Measurements from ENCODE around the gene MSI1.

The MSI1 gene

GRCh38 chr12:120367924-120368788 lies 808 bp downstream of the MSI1 start:
- peaks cover 18% of the 10 kb centered on the region for H3K4me1 Mint-ChIP-seq (ENCODE audit: low read depth)
- H3K27ac Mint-ChIP-seq, result no peak overlapping the region
- no peaks in the 10 kb centered on the region for H3K9me3 Mint-ChIP-seq (ENCODE audit: low read depth)
- peak overlapping the region; percentile 66 for H3K4me3 Mint-ChIP-seq
- no peaks in the 10 kb centered on the region for H3K36me3 Mint-ChIP-seq
- peaks cover 56% of the 10 kb centered on the region for H3K27me3 Mint-ChIP-seq

GRCh38 chr12:120367233-120367923 lies 1.6 kb downstream of the MSI1 start:
- peaks cover 18% of the 10 kb centered on the region for H3K4me1 Mint-ChIP-seq (ENCODE audit: low read depth)
- no peaks in the 10 kb centered on the region for H3K9me3 Mint-ChIP-seq (ENCODE audit: low read depth)
- peak overlapping the region; percentile 66 for H3K4me3 Mint-ChIP-seq
- peaks cover 55% of the 10 kb centered on the region for H3K27me3 Mint-ChIP-seq
- H3K36me3 Mint-ChIP-seq, result no peaks in the 10 kb centered on the region
- no peak overlapping the region for H3K27ac Mint-ChIP-seq

GRCh38 chr12:120366845-120367232 lies 2.1 kb downstream of the MSI1 start:
- H3K4me3 Mint-ChIP-seq, result peak overlapping the region; percentile 42

DNA sequence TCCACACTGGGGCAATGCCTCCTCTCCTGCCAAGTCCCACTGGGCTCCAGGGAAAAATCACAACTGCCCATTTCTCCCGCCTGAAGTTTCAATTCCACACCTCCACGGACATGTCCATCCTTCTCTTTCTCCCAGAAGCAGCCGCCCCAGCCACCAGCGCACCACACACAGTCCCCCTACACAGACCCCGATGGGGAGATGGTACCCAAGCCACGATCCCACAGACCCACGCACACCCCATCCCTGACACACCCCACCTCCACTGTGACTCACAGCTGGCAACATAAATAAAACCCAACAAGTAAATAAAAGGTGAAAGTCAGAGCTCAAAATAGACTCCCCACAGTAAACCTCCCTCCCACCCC lies 2.6 kb downstream of the MSI1 start:
- peaks cover 22% of the 10 kb centered on the region for H3K4me1 Mint-ChIP-seq (ENCODE audit: low read depth)
- H3K27ac Mint-ChIP-seq, result no peak overlapping the region
- no peak overlapping the region for H3K4me3 Mint-ChIP-seq
- H3K27me3 Mint-ChIP-seq, result peaks cover 51% of the 10 kb centered on the region
- H3K36me3 Mint-ChIP-seq, result no peaks in the 10 kb centered on the region
- no peaks in the 10 kb centered on the region for H3K9me3 Mint-ChIP-seq (ENCODE audit: low read depth)

More at GRCh38 chr12:120366845-120367232, 2.1 kb downstream of the MSI1 start:
- no peak overlapping the region for H3K27ac Mint-ChIP-seq
- no peaks in the 10 kb centered on the region for H3K36me3 Mint-ChIP-seq
- peaks cover 22% of the 10 kb centered on the region for H3K4me1 Mint-ChIP-seq (ENCODE audit: low read depth)
- H3K27me3 Mint-ChIP-seq, result peaks cover 55% of the 10 kb centered on the region
- H3K9me3 Mint-ChIP-seq (ENCODE audit: low read depth), result no peaks in the 10 kb centered on the region

- Mint-ChIP-seq H3K36me3 (no peaks in the 10 kb centered on the region), H3K4me1 (ENCODE audit: low read depth) (peaks cover 21% of the 10 kb centered on the region), H3K27ac (no peak overlapping the region), H3K9me3 (ENCODE audit: low read depth) (no peaks in the 10 kb centered on the region), H3K27me3 (peaks cover 51% of the 10 kb centered on the region), H3K4me3 (no peak overlapping the region)
These were observed 3.2 kb downstream of the MSI1 start for GRCh38 chr12:120365675-120366340.

DNA sequence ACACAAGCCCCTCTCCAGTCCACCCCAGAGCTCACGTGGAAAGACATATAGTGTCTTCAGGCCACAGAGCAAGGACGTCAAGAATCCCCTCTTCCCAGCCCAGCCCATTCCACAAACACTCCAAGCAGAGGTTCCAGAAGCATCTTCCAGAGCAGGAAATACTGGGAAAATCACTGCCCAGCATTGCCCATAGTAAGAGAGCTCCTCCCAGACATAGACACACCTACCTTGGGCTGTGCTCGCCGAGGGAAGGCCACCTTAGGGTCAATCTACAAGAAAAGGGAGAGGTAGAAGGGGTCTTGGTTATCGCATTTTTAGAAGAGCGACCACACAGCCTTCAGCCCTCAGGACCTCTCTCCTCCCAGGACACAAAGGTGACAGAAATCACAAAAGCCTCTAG lies 4.5 kb downstream of the MSI1 start:
- H3K9me3 Mint-ChIP-seq (ENCODE audit: low read depth), result no peaks in the 10 kb centered on the region
- H3K27me3 Mint-ChIP-seq, result peaks cover 40% of the 10 kb centered on the region
- no peak overlapping the region for H3K27ac Mint-ChIP-seq
- H3K4me1 Mint-ChIP-seq (ENCODE audit: low read depth), result peaks cover 10% of the 10 kb centered on the region
- no peak overlapping the region for H3K4me3 Mint-ChIP-seq
- H3K36me3 Mint-ChIP-seq, result no peaks in the 10 kb centered on the region

DNA sequence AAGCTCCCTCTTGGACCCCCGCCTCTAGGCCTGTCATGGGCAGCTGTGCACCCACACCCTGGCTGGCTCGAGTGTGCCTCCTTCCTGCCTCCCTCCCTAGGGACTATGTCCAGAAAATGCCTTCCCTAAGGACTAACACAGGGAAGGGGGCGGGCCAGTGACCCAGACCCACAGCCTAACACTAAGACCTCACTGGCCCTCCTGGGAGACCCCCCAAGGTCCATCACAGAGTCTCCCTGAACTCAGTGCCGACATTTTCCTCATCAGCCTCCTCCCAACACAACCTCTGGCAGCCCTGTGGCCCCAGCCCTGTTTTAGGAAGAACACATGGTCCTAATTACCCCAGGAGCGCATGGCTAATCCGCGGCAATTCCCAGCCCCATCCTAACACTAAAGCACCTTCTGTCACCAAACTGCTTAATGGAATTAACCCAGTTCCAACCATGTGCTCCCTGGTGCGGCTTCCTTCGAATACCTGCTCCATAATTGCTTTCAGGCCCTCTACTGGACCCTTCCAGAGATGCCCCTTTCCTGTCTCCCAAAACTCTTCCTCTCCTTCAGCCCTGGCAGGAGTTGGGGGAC lies 5.6 kb downstream of the MSI1 start:
- H3K9me3 Mint-ChIP-seq (ENCODE audit: low read depth), result no peaks in the 10 kb centered on the region

DNA sequence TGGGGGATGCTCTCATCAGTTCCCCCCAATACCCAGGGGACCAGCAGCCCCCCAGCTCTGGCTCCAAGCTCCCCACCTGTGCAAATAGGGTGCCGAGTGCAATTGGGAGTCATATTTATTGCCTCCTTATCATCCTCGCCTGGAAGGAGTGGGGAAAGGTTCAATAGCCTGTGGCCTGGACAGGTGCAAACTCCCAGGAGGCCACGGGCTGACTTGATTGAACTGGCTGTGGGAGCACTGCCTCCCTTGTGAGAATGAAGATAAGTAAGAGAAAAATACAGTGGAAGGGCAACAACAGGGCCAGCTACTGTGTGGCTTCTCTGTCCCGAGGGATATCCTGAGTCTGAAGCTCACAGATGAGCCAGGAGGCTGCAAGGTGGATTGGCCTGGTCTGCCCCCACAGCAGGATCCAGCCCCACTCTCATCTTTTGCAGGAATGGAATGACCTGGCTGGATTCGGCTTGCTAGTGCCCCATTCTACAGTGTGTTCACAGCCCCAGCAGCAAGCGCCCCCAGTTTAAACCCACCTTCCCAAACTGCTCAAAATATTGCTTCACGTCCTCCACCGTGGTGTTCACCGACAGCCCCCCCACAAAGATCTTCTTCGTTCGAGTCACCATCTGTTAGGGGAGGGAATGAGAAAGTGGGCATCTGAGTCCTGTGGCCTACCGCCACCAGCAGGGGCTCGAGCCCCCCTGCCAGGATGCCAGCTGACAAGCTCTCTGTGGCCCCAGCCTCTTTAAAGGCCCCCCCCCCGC lies 6.3 kb downstream of the MSI1 start:
- Mint-ChIP-seq H3K27me3 (peaks cover 45% of the 10 kb centered on the region), H3K4me3 (no peak overlapping the region), H3K27ac (no peak overlapping the region), H3K9me3 (ENCODE audit: low read depth) (no peaks in the 10 kb centered on the region), H3K4me1 (ENCODE audit: low read depth) (peaks cover 8% of the 10 kb centered on the region), H3K36me3 (no peaks in the 10 kb centered on the region)

More for the DNA sequence above, 5.6 kb downstream of the MSI1 start:
- H3K4me1 Mint-ChIP-seq (ENCODE audit: low read depth), result peaks cover 9% of the 10 kb centered on the region
- peaks cover 42% of the 10 kb centered on the region for H3K27me3 Mint-ChIP-seq
- H3K4me3 Mint-ChIP-seq, result no peak overlapping the region
- no peak overlapping the region for H3K27ac Mint-ChIP-seq
- H3K36me3 Mint-ChIP-seq, result no peaks in the 10 kb centered on the region

DNA sequence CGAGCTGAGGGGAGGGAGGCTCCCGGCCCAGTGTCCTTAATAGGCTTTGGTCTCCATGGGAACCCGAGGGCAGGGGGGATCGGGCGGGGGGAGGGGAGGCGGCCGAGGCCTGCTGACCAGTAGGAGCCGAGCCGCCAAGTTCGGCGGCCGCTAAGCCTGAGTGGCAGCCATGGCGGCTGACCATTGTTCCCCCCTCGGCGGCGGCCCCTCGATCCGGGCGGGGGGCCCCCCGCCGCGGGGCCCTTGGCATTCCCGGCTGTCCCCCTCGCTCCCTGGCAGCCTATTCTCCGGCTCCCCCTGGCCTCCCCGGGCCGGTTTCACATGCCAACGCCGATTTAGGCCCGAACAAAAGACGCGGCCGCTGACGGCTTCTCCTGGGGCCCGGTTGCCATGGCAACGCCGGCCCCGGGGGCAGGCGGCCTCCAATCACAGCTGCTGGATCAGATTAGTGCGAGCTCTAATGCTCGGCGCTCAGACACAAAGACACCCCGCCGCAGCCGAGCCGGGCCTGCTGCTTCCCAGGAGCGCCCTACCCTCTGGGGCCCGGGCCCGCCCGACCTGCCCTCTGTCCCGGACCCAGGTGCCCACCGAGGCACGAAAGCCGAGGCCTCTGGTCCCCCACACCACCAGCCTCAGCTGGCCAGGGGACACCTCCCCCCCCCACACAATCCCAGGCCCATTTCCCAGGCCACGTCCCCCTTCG lies 7.3 kb downstream of the MSI1 start:
- Mint-ChIP-seq H3K27me3 (peaks cover 37% of the 10 kb centered on the region), H3K4me3 (peak overlapping the region; percentile 49), H3K36me3 (no peaks in the 10 kb centered on the region), H3K9me3 (ENCODE audit: low read depth) (no peaks in the 10 kb centered on the region), H3K4me1 (ENCODE audit: low read depth) (peaks cover 8% of the 10 kb centered on the region), H3K27ac (no peak overlapping the region)

- peaks cover 30% of the 10 kb centered on the region for H3K27me3 Mint-ChIP-seq
- no peak overlapping the region for H3K4me3 Mint-ChIP-seq
These were observed 9.8 kb downstream of the MSI1 start for GRCh38 chr12:120359128-120359527.

GRCh38 chr12:120358412-120359100 lies 10.4 kb downstream of the MSI1 start:
- Mint-ChIP-seq H3K27me3 (peaks cover 26% of the 10 kb centered on the region), H3K27ac (no peak overlapping the region), H3K9me3 (ENCODE audit: low read depth) (no peaks in the 10 kb centered on the region), H3K4me3 (no peak overlapping the region), H3K4me1 (ENCODE audit: low read depth) (peaks cover 9% of the 10 kb centered on the region), H3K36me3 (no peaks in the 10 kb centered on the region)

More at GRCh38 chr12:120359128-120359527, 9.8 kb downstream of the MSI1 start:
- Mint-ChIP-seq H3K27ac (no peak overlapping the region), H3K9me3 (ENCODE audit: low read depth) (no peaks in the 10 kb centered on the region), H3K36me3 (no peaks in the 10 kb centered on the region), H3K4me1 (ENCODE audit: low read depth) (peaks cover 9% of the 10 kb centered on the region)

DNA sequence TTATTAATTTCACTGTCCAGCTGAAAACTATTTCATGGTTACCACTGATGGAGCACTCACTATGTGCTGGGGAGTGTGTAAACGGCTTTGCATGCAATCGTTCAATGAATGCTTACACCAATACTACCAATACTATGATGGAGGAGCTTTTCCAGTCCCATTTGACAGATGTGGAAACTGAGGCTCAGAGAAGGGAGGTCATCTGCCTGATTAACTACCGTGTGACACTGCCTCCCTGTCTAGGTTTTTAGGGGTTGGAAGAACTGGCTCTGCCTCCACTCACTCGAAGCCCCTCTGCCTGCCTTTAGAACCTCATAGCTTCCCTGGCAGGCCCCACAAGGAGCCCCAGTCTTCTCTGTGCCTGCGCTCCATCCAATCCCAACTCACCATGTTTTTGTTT lies 11.9 kb downstream of the MSI1 start:
- Mint-ChIP-seq H3K4me1 (ENCODE audit: low read depth) (peaks cover 6% of the 10 kb centered on the region), H3K27ac (no peak overlapping the region), H3K9me3 (ENCODE audit: low read depth) (no peaks in the 10 kb centered on the region), H3K27me3 (peaks cover 16% of the 10 kb centered on the region), H3K4me3 (no peak overlapping the region), H3K36me3 (no peaks in the 10 kb centered on the region)

GRCh38 chr12:120356567-120357030 lies 12.4 kb downstream of the MSI1 start:
- Mint-ChIP-seq H3K27ac (no peak overlapping the region), H3K36me3 (no peaks in the 10 kb centered on the region), H3K4me1 (ENCODE audit: low read depth) (peaks cover 5% of the 10 kb centered on the region), H3K27me3 (peaks cover 15% of the 10 kb centered on the region), H3K4me3 (no peak overlapping the region), H3K9me3 (ENCODE audit: low read depth) (no peaks in the 10 kb centered on the region)
